ENCODE measurements around the gene HNF4A. TPM values are rescaled to one million over a fixed set of nuclear protein-coding genes. Genes with fewer than 3 reads are reported as not detected.

Gene HNF4A
- total RNA-seq, 1 donor from 2014 or later = not detected

DNA sequence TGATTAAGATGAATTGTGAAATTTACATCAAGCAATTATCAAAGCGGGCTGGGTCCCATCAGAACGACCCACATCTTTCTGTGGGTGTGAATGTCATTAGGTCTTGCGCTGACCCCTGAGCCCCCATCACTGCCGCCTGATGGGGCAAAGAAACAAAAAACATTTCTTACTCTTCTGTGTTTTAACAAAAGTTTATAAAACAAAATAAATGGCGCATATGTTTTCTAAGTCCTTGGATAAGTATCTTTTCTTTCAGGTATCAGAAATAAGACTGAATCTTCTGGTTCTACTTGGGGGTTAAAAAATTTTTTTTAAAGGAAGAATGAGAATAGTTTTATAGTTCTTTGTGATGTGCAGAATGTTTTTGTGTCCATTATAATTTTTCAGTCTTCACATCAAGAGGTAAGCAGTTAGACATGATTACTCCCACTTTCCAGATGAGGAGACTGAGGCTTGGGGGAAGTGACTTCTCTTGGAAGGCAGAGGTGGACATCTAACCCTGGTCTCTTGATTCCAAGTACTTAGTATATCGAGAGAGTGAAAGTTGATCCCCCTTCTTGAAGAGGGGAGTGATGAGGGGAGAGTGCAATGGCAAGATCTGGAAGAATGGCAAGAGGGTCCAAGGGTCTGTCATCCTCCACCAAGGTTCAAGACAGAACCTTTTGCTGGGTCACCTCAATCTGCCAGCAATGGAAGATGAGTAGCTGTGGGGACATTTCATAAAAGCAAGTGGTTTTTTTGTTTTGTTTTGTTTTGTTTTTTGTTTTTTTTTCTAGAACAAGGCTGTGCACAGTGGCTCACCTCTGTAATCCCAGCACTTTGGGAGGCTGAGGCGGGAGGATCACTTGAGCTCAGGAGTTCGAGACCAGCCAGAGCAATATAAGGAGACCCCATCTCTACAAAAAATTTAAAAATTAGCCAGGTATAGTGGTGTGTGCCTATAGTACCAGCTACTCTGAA, 77.4 kb downstream of the HNF4A start:
- no peak overlapping the region for H3K27ac Mint-ChIP-seq
- no peak for ATAC-seq (ENCODE audit: low read depth)
- H3K27me3 Mint-ChIP-seq = peaks cover 4% of the 10 kb centered on the region

DNA sequence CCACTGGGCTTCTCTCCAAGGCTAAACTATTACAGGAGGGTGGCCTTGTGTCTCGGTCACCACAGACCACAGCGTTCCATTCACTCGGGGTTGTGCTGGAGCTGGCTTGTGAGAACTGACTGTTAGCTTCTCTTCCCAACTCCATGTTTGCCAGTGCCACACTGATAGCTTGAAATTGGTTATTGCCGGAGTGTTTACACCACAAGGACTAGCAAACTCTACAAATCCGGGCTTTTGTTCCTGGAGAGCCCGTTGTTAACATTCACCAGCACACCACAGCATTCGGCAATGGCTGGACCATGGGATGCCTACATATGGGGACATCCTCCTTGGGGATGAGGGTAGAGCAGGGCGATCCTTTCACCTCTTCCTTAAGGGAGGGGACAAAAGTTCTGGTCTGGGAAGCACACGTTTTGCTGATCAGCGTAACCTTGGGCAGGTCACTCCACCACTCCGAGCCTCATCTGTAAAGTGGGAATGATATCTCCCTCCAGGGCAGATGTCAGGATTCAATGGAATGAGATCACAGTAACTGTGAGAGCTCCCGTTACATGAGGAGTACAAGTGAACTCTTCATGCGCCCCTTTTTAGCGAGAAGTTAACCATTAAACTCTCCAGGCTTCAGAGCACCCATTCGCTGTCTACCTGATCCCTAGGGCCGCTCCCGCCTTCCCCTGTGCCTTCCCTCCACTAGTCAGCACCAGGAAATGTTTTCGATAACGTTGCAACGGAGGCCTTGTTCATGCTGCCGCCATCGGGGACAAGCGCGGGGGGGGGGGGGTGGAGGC, 78.4 kb downstream of the HNF4A start:
- DNase-seq (no peak), ATAC-seq (ENCODE audit: low read depth) (no peak)
- H3K36me3 Mint-ChIP-seq (ENCODE audit: low read depth) = no peaks in the 10 kb centered on the region
- no peak overlapping the region for H3K4me3 Mint-ChIP-seq
- CTCF ChIA-PET = no interaction called here
- POLR2A ChIA-PET = no interaction called here
- TF ChIP-seq, protein P1, sequence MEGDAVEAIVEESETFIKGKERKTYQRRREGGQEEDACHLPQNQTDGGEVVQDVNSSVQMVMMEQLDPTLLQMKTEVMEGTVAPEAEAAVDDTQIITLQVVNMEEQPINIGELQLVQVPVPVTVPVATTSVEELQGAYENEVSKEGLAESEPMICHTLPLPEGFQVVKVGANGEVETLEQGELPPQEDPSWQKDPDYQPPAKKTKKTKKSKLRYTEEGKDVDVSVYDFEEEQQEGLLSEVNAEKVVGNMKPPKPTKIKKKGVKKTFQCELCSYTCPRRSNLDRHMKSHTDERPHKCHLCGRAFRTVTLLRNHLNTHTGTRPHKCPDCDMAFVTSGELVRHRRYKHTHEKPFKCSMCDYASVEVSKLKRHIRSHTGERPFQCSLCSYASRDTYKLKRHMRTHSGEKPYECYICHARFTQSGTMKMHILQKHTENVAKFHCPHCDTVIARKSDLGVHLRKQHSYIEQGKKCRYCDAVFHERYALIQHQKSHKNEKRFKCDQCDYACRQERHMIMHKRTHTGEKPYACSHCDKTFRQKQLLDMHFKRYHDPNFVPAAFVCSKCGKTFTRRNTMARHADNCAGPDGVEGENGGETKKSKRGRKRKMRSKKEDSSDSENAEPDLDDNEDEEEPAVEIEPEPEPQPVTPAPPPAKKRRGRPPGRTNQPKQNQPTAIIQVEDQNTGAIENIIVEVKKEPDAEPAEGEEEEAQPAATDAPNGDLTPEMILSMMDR (IDR thresholded peaks at IDR 0.05) = no peak
- intact Hi-C loops (cut with micrococcal nuclease) = no loop called here
- no peak overlapping the region for H3K27ac Mint-ChIP-seq
- H3K9me3 Mint-ChIP-seq = no peaks in the 10 kb centered on the region
- no peaks in the 10 kb centered on the region for H3K4me1 Mint-ChIP-seq
- H3K27me3 Mint-ChIP-seq = peaks cover 4% of the 10 kb centered on the region

More for the DNA sequence above, 77.4 kb downstream of the HNF4A start:
- Mint-ChIP-seq H3K9me3 (no peaks in the 10 kb centered on the region), H3K4me3 (no peak overlapping the region), H3K36me3 (ENCODE audit: low read depth) (no peaks in the 10 kb centered on the region), H3K4me1 (no peaks in the 10 kb centered on the region)
- POLR2A ChIA-PET = no interaction called here
- intact Hi-C loops (cut with micrococcal nuclease) = no loop called here
- DNase-seq = no peak
- CTCF ChIA-PET = no interaction called here
- TF ChIP-seq, protein P1 (IDR thresholded peaks at IDR 0.05) = no peak

DNA sequence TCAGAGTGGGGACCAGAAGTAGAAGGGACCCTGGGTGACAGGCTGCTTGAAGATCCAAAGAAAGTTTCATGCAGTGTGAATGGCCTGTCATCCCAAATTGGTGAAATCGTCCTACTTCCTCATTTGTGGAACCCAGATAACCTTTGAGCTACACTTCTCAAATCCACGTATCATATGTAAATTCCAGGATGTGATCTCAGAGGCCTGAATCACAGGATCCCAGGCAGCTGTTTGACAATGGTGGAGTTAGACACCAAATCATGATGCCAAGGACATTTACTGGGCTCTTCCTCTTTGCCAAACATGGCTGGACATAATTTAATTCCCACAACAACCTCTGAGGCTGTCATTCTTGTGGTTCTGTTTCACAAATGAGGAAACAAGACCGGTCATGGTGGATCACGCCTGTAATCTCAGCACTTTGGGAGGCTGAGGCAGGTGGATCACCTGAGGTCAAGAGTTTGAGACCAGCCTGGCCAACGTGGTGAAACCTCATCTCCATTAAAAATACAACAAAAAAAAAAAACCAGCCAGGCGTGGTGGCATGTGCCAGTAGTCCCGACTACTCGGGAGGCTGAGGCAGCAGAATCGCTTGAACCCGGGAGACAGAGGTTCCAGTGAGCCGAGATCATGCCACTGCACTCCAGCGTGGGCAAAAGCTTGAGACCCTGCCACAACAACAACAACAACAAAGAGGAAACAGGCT, 80.3 kb downstream of the HNF4A start:
- Mint-ChIP-seq H3K27me3 (peaks cover 12% of the 10 kb centered on the region), H3K27ac (no peak overlapping the region), H3K9me3 (no peaks in the 10 kb centered on the region), H3K36me3 (ENCODE audit: low read depth) (no peaks in the 10 kb centered on the region), H3K4me1 (no peaks in the 10 kb centered on the region), H3K4me3 (no peak overlapping the region)
- TF ChIP-seq, protein P1 (IDR thresholded peaks at IDR 0.05) = no peak
- ATAC-seq (ENCODE audit: low read depth) (no peak), DNase-seq (no peak)
- ChIA-PET POLR2A (no interaction called here), CTCF (no interaction called here)
- intact Hi-C loops (cut with micrococcal nuclease) = no loop called here

DNA sequence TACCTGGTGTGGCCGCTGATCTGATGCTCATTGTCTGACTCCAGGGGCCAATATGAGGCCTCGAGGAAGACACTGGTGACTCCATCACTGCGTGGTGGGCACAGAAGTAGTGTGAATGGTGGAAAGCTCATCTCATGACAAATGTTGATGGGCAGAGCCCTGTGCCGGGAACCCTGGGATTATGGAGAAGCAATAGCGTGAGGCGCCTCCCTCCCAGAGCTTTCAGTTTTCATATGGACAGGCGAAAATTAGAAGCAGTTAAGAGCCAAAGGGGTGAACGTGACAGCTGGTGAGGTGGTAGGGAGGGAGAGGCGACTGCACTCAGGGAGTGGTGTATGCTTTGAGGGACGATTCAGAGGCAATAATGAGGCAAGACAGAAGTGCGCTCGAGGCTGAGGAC, 80.9 kb downstream of the HNF4A start:
- POLR2A ChIA-PET = no interaction called here
- CTCF ChIA-PET = no interaction called here
- TF ChIP-seq, protein P1 (IDR thresholded peaks at IDR 0.05) = no peak
- peaks cover 12% of the 10 kb centered on the region for H3K27me3 Mint-ChIP-seq
- no peaks in the 10 kb centered on the region for H3K4me1 Mint-ChIP-seq
- H3K36me3 Mint-ChIP-seq (ENCODE audit: low read depth) = no peaks in the 10 kb centered on the region
- no peak for ATAC-seq (ENCODE audit: low read depth)
- H3K9me3 Mint-ChIP-seq = no peaks in the 10 kb centered on the region
- H3K27ac Mint-ChIP-seq = no peak overlapping the region
- no peak for DNase-seq
- no peak overlapping the region for H3K4me3 Mint-ChIP-seq
- intact Hi-C loops (cut with micrococcal nuclease) = no loop called here

DNA sequence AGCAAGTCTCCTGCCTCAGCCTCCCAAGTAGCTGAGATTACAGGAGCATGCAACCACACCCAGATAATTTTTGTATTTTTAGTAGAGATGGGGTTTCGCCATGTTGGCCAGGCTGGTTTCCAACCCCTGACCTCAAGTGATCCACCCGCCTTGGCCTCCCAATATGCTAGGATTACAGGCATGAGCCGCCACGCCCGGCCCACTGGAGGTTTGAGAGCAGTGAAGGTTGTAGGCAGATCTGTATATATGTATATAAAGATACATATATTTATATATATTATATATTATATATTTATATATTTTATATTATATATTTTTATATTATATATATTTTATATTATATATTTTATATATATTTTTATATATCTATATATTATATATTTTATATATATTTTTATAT, 82.0 kb downstream of the HNF4A start:
- Mint-ChIP-seq H3K27me3 (peaks cover 12% of the 10 kb centered on the region), H3K9me3 (no peaks in the 10 kb centered on the region), H3K27ac (no peak overlapping the region), H3K4me1 (no peaks in the 10 kb centered on the region), H3K4me3 (no peak overlapping the region), H3K36me3 (ENCODE audit: low read depth) (no peaks in the 10 kb centered on the region)
- POLR2A ChIA-PET = no interaction called here
- CTCF ChIA-PET = no interaction called here
- TF ChIP-seq, protein P1 (IDR thresholded peaks at IDR 0.05) = no peak
- ATAC-seq (ENCODE audit: low read depth) = no peak
- intact Hi-C loops (cut with micrococcal nuclease) = no loop called here
- DNase-seq = no peak
